IMR-90 (cell line): ENCODE measurements around the gene SKAP1. TPM values are rescaled to one million over a fixed set of nuclear protein-coding genes. Genes with fewer than 3 reads are reported as not detected.

ENCODE experiments used
- ATAC-seq: fragments of 200-7000 bp; cut with Tn5 transposase; 2 replicates; pipeline ENCODE4 v1.9.1; 2020; ENCODE audit warnings: low read depth, mild to moderate bottlenecking, moderate library complexity
- BruUV-seq: library from RNA; stranded (reverse); fragments of 400-500 nt; replicated peaks from 2 replicates; lab custom pipeline; 2021; lab: Mats Ljungman, UMichigan
- CTCF ChIA-PET: fragments of 300-600 bp; formaldehyde crosslinking; extraction: SDS; loops from one replicate; lab custom pipeline; 2021; ENCODE audit warnings: antibody characterized with exemption; lab: Yijun Ruan, JAX
- POLR2A ChIA-PET: fragments of 300-600 bp; sonication (Branson Sonifier 250); formaldehyde crosslinking; loops from one replicate; lab custom pipeline; 2022; ENCODE audit warnings: antibody characterized with exemption; ENCODE audit not compliant: unreplicated experiment; lab: Charles Lee
- DNase-seq: peaks from one replicate; pipeline ENCODE4 v3.0.0; 2013
- H2AFZ ChIP-seq: replicated peaks from 2 replicates; pipeline ENCODE3; 2013; ENCODE audit warnings: low read length, mild to moderate bottlenecking; ENCODE audit not compliant: poor library complexity
- H2AK5ac ChIP-seq: 2 replicates; pipeline ENCODE4 v1.6.1; 2013; ENCODE audit warnings: low read depth, low read length, inconsistent platforms
- H2AK9ac ChIP-seq: replicated peaks from 2 replicates; pipeline ENCODE3; 2013; ENCODE audit warnings: mild to moderate bottlenecking, low read depth, low read length, moderate library complexity; ENCODE audit not compliant: poor library complexity
- H2BK120ac ChIP-seq: 2 replicates; pipeline ENCODE4 v1.6.1; 2013; ENCODE audit warnings: low read depth, low read length, inconsistent platforms
- H2BK15ac ChIP-seq: 3 replicates; pipeline ENCODE4 v1.6.1; 2013; ENCODE audit warnings: low read depth, low read length, inconsistent platforms
- H2BK20ac ChIP-seq: 2 replicates; pipeline ENCODE4 v1.6.1; 2013; ENCODE audit warnings: low read depth, mild to moderate bottlenecking, inconsistent platforms, low read length, moderate library complexity
- H2BK5ac ChIP-seq: 2 replicates; pipeline ENCODE4 v1.6.1; 2013; ENCODE audit warnings: mild to moderate bottlenecking, low read depth, low read length, inconsistent platforms; ENCODE audit not compliant: poor library complexity, severe bottlenecking
- H3K14ac ChIP-seq: replicated peaks from 2 replicates; pipeline ENCODE4 v1.6.1; 2013; ENCODE audit warnings: low read depth, low read length, inconsistent platforms
- H3K18ac ChIP-seq: 2 replicates; pipeline ENCODE4 v1.6.1; 2013; ENCODE audit warnings: low read depth, low read length, control low read depth
- H3K23ac ChIP-seq: 2 replicates; pipeline ENCODE4 v1.6.1; 2013; ENCODE audit warnings: low read depth, low read length, inconsistent platforms
- H3K27ac ChIP-seq: 2 replicates; pipeline ENCODE4 v1.5.1; 2013; ENCODE audit warnings: mild to moderate bottlenecking, control low read depth, low read length; ENCODE audit not compliant: insufficient read depth
- H3K27me3 ChIP-seq: 2 replicates; pipeline ENCODE4 v1.6.1; 2013; ENCODE audit warnings: low read length; ENCODE audit not compliant: control insufficient read depth, insufficient read depth
- H3K36me3 ChIP-seq: 2 replicates; pipeline ENCODE4 v1.6.1; 2013; ENCODE audit warnings: low read length, mixed read lengths; ENCODE audit not compliant: control insufficient read depth, insufficient read depth
- H3K4ac ChIP-seq: 2 replicates; pipeline ENCODE4 v1.6.1; 2013; ENCODE audit warnings: low read depth, low read length, inconsistent platforms
- H3K4me1 ChIP-seq: 2 replicates; pipeline ENCODE4 v1.6.1; 2013; ENCODE audit warnings: low read length, mixed read lengths; ENCODE audit not compliant: control insufficient read depth, insufficient read depth
- H3K4me2 ChIP-seq: 2 replicates; pipeline ENCODE4 v1.6.1; 2013; ENCODE audit warnings: low read depth, mild to moderate bottlenecking, control low read depth, low read length, moderate library complexity
- H3K4me3 ChIP-seq: 2 replicates; pipeline ENCODE4 v1.5.1; 2013; ENCODE audit warnings: low read depth, mild to moderate bottlenecking, control low read depth, low read length, moderate library complexity; ENCODE audit not compliant: insufficient read depth
- H3K56ac ChIP-seq: 2 replicates; pipeline ENCODE4 v1.6.1; 2013; ENCODE audit warnings: low read length, inconsistent platforms; ENCODE audit not compliant: insufficient read depth; ENCODE audit errors: extremely low read depth
- H3K79me1 ChIP-seq, 2 experiments: 2 replicates each; pipeline ENCODE4 v1.6.1; 2013; ENCODE audit warnings: low read length in 2 of 2, inconsistent platforms in 1 of 2, low read depth in 1 of 2
- H3K9ac ChIP-seq: 2 replicates; pipeline ENCODE4 v1.6.1; 2013; ENCODE audit warnings: low read depth, low read length, control low read depth
- H3K9me1 ChIP-seq: 2 replicates; pipeline ENCODE4 v1.6.1; 2013; ENCODE audit warnings: low read length, inconsistent platforms; ENCODE audit not compliant: insufficient read depth
- H3K9me3 ChIP-seq: 2 replicates; pipeline ENCODE4 v1.6.1; 2013; ENCODE audit warnings: low read length; ENCODE audit not compliant: control insufficient read depth, insufficient read depth
- H4K20me1 ChIP-seq: 2 replicates; pipeline ENCODE4 v1.6.1; 2013; ENCODE audit warnings: low read length, inconsistent platforms; ENCODE audit not compliant: insufficient read depth
- H4K5ac ChIP-seq: 2 replicates; pipeline ENCODE4 v1.6.1; 2013; ENCODE audit warnings: mild to moderate bottlenecking, low read depth, low read length, control low read depth
- H4K8ac ChIP-seq, 2 experiments: 2 replicates each; pipeline ENCODE4 v1.6.1; 2013; ENCODE audit warnings: low read depth in 2 of 2, low read length in 2 of 2, control low read depth in 1 of 2, inconsistent platforms in 1 of 2
- H4K91ac ChIP-seq: 2 replicates; pipeline ENCODE4 v1.6.1; 2013; ENCODE audit warnings: low read depth, low read length, inconsistent platforms; ENCODE audit not compliant: insufficient read depth
- CEBPB ChIP-seq: IDR thresholded peaks from 2 replicates; pipeline ENCODE4 v1.6.1; 2012; ENCODE audit warnings: low read depth, low read length, improper control_type of control experiment
- RCOR1 ChIP-seq: IDR thresholded peaks from 2 replicates; pipeline ENCODE4 v1.6.1; 2012; ENCODE audit warnings: mild to moderate bottlenecking, low read length, improper control_type of control experiment; ENCODE audit not compliant: insufficient replicate concordance
- WGBS, 2 experiments: methylation state at CpG; one replicate each; pipeline versions ENCODE4 v1.1.5 to v1.1.7; 2013; ENCODE audit warnings: missing lambda C conversion rate in 2 of 2; ENCODE audit not compliant: insufficient read length in 1 of 2; ENCODE audit errors: extremely low coverage in 2 of 2; 5-methylcytosine and 5-hydroxymethylcytosine counted together
- dilution Hi-C: fragments of 300-500 bp; cut with HindIII; formaldehyde crosslinking; loops from one replicate; pipeline ENCODE4 v1.14.3; 2018; ENCODE audit warnings: low sequenced_read_pairs; ENCODE audit not compliant: unreplicated experiment
- in situ Hi-C: fragments of 300-500 bp; cut with MboI; formaldehyde crosslinking; loops from 3 replicates; pipeline ENCODE4 v1.14.3; 2019; ENCODE audit warnings: low sequenced_read_pairs, inconsistent platforms, mixed read lengths
- intact Hi-C: fragments of 100-400 bp; cut with micrococcal nuclease; formaldehyde crosslinking; loops from 2 replicates; pipeline ENCODE4 v1.10.0; 2022
- polyA plus RNA-seq, 3 experiments: library from polyadenylated mRNA; depleted of rRNA; stranded (reverse); fragments of >200 nt; gene quantifications; 2 replicates each; pipeline ENCODE4 v1.2.3, GENCODE V29; 2012; ENCODE audit warnings: low replicate concordance in 1 of 3
- total RNA-seq: library from RNA; depleted of rRNA; stranded (reverse); fragments of >200 nt; gene quantifications from 2 replicates; pipeline ENCODE4 v1.2.3, GENCODE V29; 2012

The SKAP1 gene
- total and polyA plus RNA-seq, 2 of the 4 experiments (the other 2 are of a cell fraction), result not detected

GRCh38 chr17:48333034-48333530, 96.9 kb downstream of the SKAP1 start:
- H3K36me3 ChIP-seq, result no peaks in the 10 kb centered on the region
- ChIA-PET CTCF (interaction anchor here (0.9 to 1.1 kb wide), 2 partner anchors 73 to 280 kb away, joined by 3 read pairs; no protein-coding TSS in a partner anchor), POLR2A (interaction anchor here (0.5 kb wide), 1 partner anchor 188 kb away, joined by 3 read pairs; no protein-coding TSS in a partner anchor)
- no peak overlapping the region for H3K4me3 ChIP-seq
- TF ChIP-seq RCOR1 (no peak), CEBPB (peak; percentile 41; the same call in 1 of the 2 replicates)
- peaks cover 3% of the 10 kb centered on the region; the same call in 1 of the 2 replicates for H4K20me1 ChIP-seq
- DNase-seq (peak; percentile 2), ATAC-seq (no peak)
- H3K9me1 ChIP-seq, result no peaks in the 10 kb centered on the region
- H4K8ac ChIP-seq, result no peak overlapping the region
- H2BK15ac ChIP-seq, result no peak overlapping the region
- no TSS peak for BruUV-seq
- H3K18ac ChIP-seq, result no peak overlapping the region
- no peak overlapping the region for H2AK9ac ChIP-seq
- no peak overlapping the region for H2BK20ac ChIP-seq
- intact Hi-C loops (loop anchor here (10.0 kb wide), 1 partner anchor 308 kb away; no protein-coding TSS in a partner anchor), dilution Hi-C loops (no loop called here), in situ Hi-C loops (no loop called here)
- H3K14ac ChIP-seq, result no peak overlapping the region
- H3K4me2 ChIP-seq, result no peak overlapping the region
- H2BK120ac ChIP-seq, result no peak overlapping the region
- H3K56ac ChIP-seq, result no peak overlapping the region
- no CpG with 5 or more reads among the region's 1 CpG for WGBS, 2 experiments
- H3K4me1 ChIP-seq, result 0 out of 2 replicates have a peak, but pooled peaks cover 1% of the 10 kb centered on the region
- H3K23ac ChIP-seq, result no peak overlapping the region
- H3K4ac ChIP-seq, result no peak overlapping the region
- H3K9ac ChIP-seq, result no peak overlapping the region
- no peak overlapping the region for H3K27ac ChIP-seq
- H2AFZ ChIP-seq, result no peak overlapping the region
- peaks cover 43% of the 10 kb centered on the region for H3K27me3 ChIP-seq
- no peaks in the 10 kb centered on the region for H3K9me3 ChIP-seq
- H2AK5ac ChIP-seq, result no peak overlapping the region
- H4K5ac ChIP-seq, result no peak overlapping the region
- no peak overlapping the region for H4K91ac ChIP-seq
- no peak overlapping the region for H2BK5ac ChIP-seq
- no peaks in the 10 kb centered on the region for H3K79me1 ChIP-seq
